K562 (cell line): ENCODE measurements around the gene HTT-AS. TPM values are rescaled to one million over a fixed set of nuclear protein-coding genes. Genes with fewer than 3 reads are reported as not detected.
A peak's percentile ranks its signal among the peaks of the same experiment; 100 is the strongest.

Experiments
- ARHGAP35 ChIP-seq: fragments of 450-650 bp; IDR thresholded peaks from 2 replicates; pipeline ENCODE4 v1.6.1; 2018; ENCODE audit not compliant: partially characterized antibody
- ATF1 ChIP-seq, 2 experiments: fragments of 450-650 bp in 1 of 2; IDR thresholded peaks; 2 replicates each; pipeline ENCODE4 v1.6.1; 2016; ENCODE audit warnings: missing compliant biosample characterization in 1 of 2, missing genetic modification characterization in 1 of 2
- ATF7 ChIP-seq: fragments of 450-650 bp; IDR thresholded peaks from 2 replicates; pipeline ENCODE4 v1.7.1; 2014; ENCODE audit warnings: mild to moderate bottlenecking, moderate library complexity
- BCL6 ChIP-seq: fragments of 250-450 bp; sonication (Bioruptor Pico); IDR thresholded peaks from 2 replicates; pipeline ENCODE4 v1.4.0; 2020
- BRD9 ChIP-seq: fragments of 450-650 bp; IDR thresholded peaks from 2 replicates; pipeline ENCODE4 v1.6.1; 2018; ENCODE audit warnings: low read depth; ENCODE audit not compliant: partially characterized antibody
- CBX2 ChIP-seq: fragments of 200-600 bp; sonication (generic); IDR thresholded peaks from one replicate; pipeline ENCODE4 v1.6.1; 2012; ENCODE audit warnings: mild to moderate bottlenecking, low read length, inconsistent platforms; ENCODE audit not compliant: insufficient read depth, poor library complexity, severe bottlenecking
- CREM ChIP-seq: IDR thresholded peaks from 2 replicates; pipeline ENCODE4 v1.6.1; 2014; ENCODE audit warnings: antibody characterized with exemption, low read depth
- CXXC5 ChIP-seq: fragments of 250-450 bp; sonication (Bioruptor Pico); IDR thresholded peaks from 2 replicates; pipeline ENCODE4 v1.8.0; 2022; ENCODE audit warnings: inconsistent platforms, mild to moderate bottlenecking, moderate library complexity
- ELF4 ChIP-seq: fragments of 450-650 bp; formaldehyde crosslinking; IDR thresholded peaks from 2 replicates; pipeline ENCODE4 v1.4.0; 2022; ENCODE audit warnings: missing genetic modification characterization
- HCFC1 ChIP-seq: IDR thresholded peaks from 2 replicates; pipeline ENCODE4 v1.6.1; 2012; ENCODE audit warnings: low read depth, low read length, improper control_type of control experiment
- HNRNPLL ChIP-seq: fragments of 200-400 bp; formaldehyde crosslinking; IDR thresholded peaks from 2 replicates; pipeline ENCODE4 v1.6.1; 2017; ENCODE audit warnings: low read length, low read depth, mild to moderate bottlenecking; ENCODE audit not compliant: poor library complexity, severe bottlenecking
- ILK ChIP-seq: fragments of 450-650 bp; IDR thresholded peaks from 2 replicates; pipeline ENCODE4 v1.6.1; 2016; ENCODE audit warnings: missing genetic modification characterization, low read depth, mild to moderate bottlenecking, missing compliant biosample characterization, moderate library complexity, borderline replicate concordance
- JUND ChIP-seq, 2 experiments: IDR thresholded peaks; 2 replicates in 1 of 2; 3 replicates in 1 of 2; pipeline ENCODE4 v1.6.1; 2011; ENCODE audit warnings: borderline replicate concordance in 2 of 2, low read depth in 2 of 2, low read length in 2 of 2, improper control_type of control experiment in 1 of 2, missing biosample characterization in 1 of 2, missing genetic modification characterization in 1 of 2, missing genetic modification reagents in 1 of 2
- MNT ChIP-seq, 2 experiments: fragments of 450-650 bp; conservative IDR thresholded peaks; 2 replicates each; pipeline ENCODE4 v1.6.1; 2017; ENCODE audit warnings: mild to moderate bottlenecking in 2 of 2, moderate library complexity in 2 of 2
- NCOA1 ChIP-seq: fragments of 450-650 bp; IDR thresholded peaks from 2 replicates; pipeline ENCODE4 v1.6.1; 2016; ENCODE audit warnings: low read depth
- NCOA2 ChIP-seq, 2 experiments: fragments of 450-650 bp; IDR thresholded peaks; 2 replicates each; pipeline ENCODE4 v1.6.1; 2018; ENCODE audit warnings: mild to moderate bottlenecking in 2 of 2, moderate library complexity in 1 of 2; ENCODE audit not compliant: partially characterized antibody in 2 of 2
- NFE2 ChIP-seq: IDR thresholded peaks from 2 replicates; pipeline ENCODE4 v1.6.1; 2014; ENCODE audit warnings: antibody characterized with exemption, low read depth
- PCBP2 ChIP-seq: fragments of 200-400 bp; formaldehyde crosslinking; IDR thresholded peaks from 2 replicates; pipeline ENCODE4 v1.6.1; 2018; ENCODE audit warnings: low read length, low read depth, mild to moderate bottlenecking, moderate library complexity; ENCODE audit not compliant: poor library complexity, severe bottlenecking
- RBM17 ChIP-seq: fragments of 200-400 bp; formaldehyde crosslinking; IDR thresholded peaks from 2 replicates; pipeline ENCODE4 v1.6.1; 2017; ENCODE audit warnings: low read depth, mild to moderate bottlenecking, low read length, borderline replicate concordance
- SPI1 ChIP-seq: IDR thresholded peaks from 2 replicates; pipeline ENCODE4 v1.6.1; 2011; ENCODE audit warnings: low read depth, low read length, control low read depth, borderline replicate concordance
- STAT5B ChIP-seq: fragments of 250-450 bp; sonication (Bioruptor Pico); IDR thresholded peaks from 2 replicates; pipeline ENCODE4 v1.8.0; 2021; ENCODE audit warnings: mild to moderate bottlenecking, inconsistent platforms
- UBTF ChIP-seq, 2 experiments: IDR thresholded peaks; 2 replicates each; pipeline ENCODE4 v1.6.1; 2012; ENCODE audit warnings: improper control_type of control experiment in 2 of 2, low read depth in 2 of 2, low read length in 2 of 2, borderline replicate concordance in 1 of 2
- ZFX ChIP-seq: sonication (generic); formaldehyde crosslinking; IDR thresholded peaks from 2 replicates; pipeline ENCODE4 v1.8.0; 2022; ENCODE audit warnings: mild to moderate bottlenecking, missing genetic modification reagents, moderate library complexity
- ZNF274 ChIP-seq: IDR thresholded peaks from 2 replicates; pipeline ENCODE4 v1.6.1; 2011; ENCODE audit warnings: low read depth, mild to moderate bottlenecking, low read length, moderate library complexity, borderline replicate concordance
- polyA plus RNA-seq, 8 experiments: library from polyadenylated mRNA; depleted of rRNA in 4 of 8; stranded (reverse) in 5 of 8; unstranded in 3 of 8; fragments of >200 nt; fragmentation: Nextera tagmentation in 2 of 8; fragmentation: Illumina TruSeq in 1 of 8; extraction: Ambion mirVana in 2 of 8; extraction: Trizol in 1 of 8; gene quantifications; 2 replicates each; pipeline versions ENCODE4 v1.2.1 to v1.2.3, GENCODE V29; 2011 to 2014; ENCODE audit warnings: inconsistent platforms in 1 of 8, missing spikeins in 1 of 8
- total RNA-seq, 7 experiments: library from RNA; depleted of rRNA in 6 of 7; stranded (reverse); fragments of >200 nt in 6 of 7; fragmentation: Illumina TruSeq in 2 of 7; extraction: Trizol in 2 of 7; gene quantifications; 2 replicates each; pipeline versions ENCODE4 v1.2.1 to v1.2.3, GENCODE V29; 2011 to 2021; ENCODE audit warnings: low replicate concordance in 1 of 7

The HTT-AS gene
- total and polyA plus RNA-seq, 9 of the 15 experiments (the other 6 are each of a cell fraction or from before 2014, with no cell fraction given), result not detected

GRCh38 chr4:3106339-3107186 is 32.2 kb upstream of the HTT-AS start (continued):
- TF ChIP-seq MNT (conservative IDR thresholded peaks at IDR 0.05), result no peak
- TF ChIP-seq BCL6 (CRISPR knock-in tag), result no peak
- TF ChIP-seq CXXC5, result 0 out of 2 replicates have a peak, but pooled peaks have one; percentile 31
- TF ChIP-seq HCFC1, result no peak
- peak; percentile 75 for TF ChIP-seq JUND (IDR thresholded peaks at IDR 0.05; ENCODE audit: borderline replicate concordance, low read depth, low read length)
- TF ChIP-seq JUND (tag; IDR thresholded peaks at IDR 0.05; ENCODE audit: borderline replicate concordance, low read depth, low read length), result peak; percentile 56; the same call in 1 of the 3 replicates
- TF ChIP-seq STAT5B, result no peak
- peak; percentile 58; the same call in 1 of the 2 replicates for TF ChIP-seq SPI1
- TF ChIP-seq NCOA1, result no peak
- no peak for TF ChIP-seq NCOA2 (IDR thresholded peaks at IDR 0.05; ENCODE audit: partially characterized antibody in 2 of 2)
- no peak for TF ChIP-seq HNRNPLL
- peak; percentile 52 for TF ChIP-seq CREM
- no peak for TF ChIP-seq ILK
- TF ChIP-seq ZFX, result no peak
- TF ChIP-seq ARHGAP35, result no peak
- TF ChIP-seq CBX2, result no peak
- TF ChIP-seq ATF7, result peak; percentile 36; the same call in 1 of the 2 replicates
- TF ChIP-seq RBM17, result no peak
- TF ChIP-seq BRD9, result no peak
- no peak for TF ChIP-seq ELF4
- TF ChIP-seq ZNF274, result no peak
- TF ChIP-seq PCBP2, result no peak
- TF ChIP-seq ATF1 (CRISPR knock-in tag; IDR thresholded peaks at IDR 0.05), result no peak
- TF ChIP-seq ATF1 (tag; IDR thresholded peaks at IDR 0.05), result peak; percentile 33; the same call in 1 of the 2 replicates
- peak; percentile 54; the same call in 1 of the 2 replicates for TF ChIP-seq NFE2
- TF ChIP-seq UBTF (IDR thresholded peaks at IDR 0.05; ENCODE audit: borderline replicate concordance in 1 of 2, low read depth in 2 of 2, low read length in 2 of 2), result no peak
